Right lobe of liver (tissue), 6 donors: ENCODE data around the gene AFAP1. TPM values are rescaled to one million over a fixed set of nuclear protein-coding genes. Genes with fewer than 3 reads are reported as not detected.

Experiments
- ATAC-seq, 4 donors: fragments of 200-7000 bp; cut with Tn5 transposase; one replicate each; pipeline ENCODE4 v1.9.1; 2020; ENCODE audit warnings: mild to moderate bottlenecking in 4 of 4, moderate library complexity in 4 of 4
- DNase-seq, 3 donors: peaks; one replicate each; pipeline ENCODE4 v3.0.0-alpha.2; 2020
- H3K27ac ChIP-seq, 3 donors: fragments of 200-600 bp; one replicate each; pipeline ENCODE4 v1.8.0; 2022
- H3K27me3 ChIP-seq, 2 donors: fragments of 200-600 bp; one replicate each; pipeline ENCODE4 v1.8.0; 2022
- H3K36me3 ChIP-seq, 4 donors: fragments of 200-600 bp; sonication (generic) in 1 of 4; one replicate each; pipeline versions ENCODE4 v1.5.1 to v1.8.0; 2017 to 2022; ENCODE audit warnings: control low read depth in 1 of 4
- H3K4me1 ChIP-seq, 4 donors: fragments of 200-600 bp; sonication (generic) in 1 of 4; one replicate each; pipeline versions ENCODE4 v1.5.1 to v1.8.0; 2017 to 2022; ENCODE audit warnings: control low read depth in 1 of 4
- H3K4me3 ChIP-seq, 3 donors: fragments of 200-600 bp; one replicate each; pipeline ENCODE4 v1.8.0; 2022
- H3K9me3 ChIP-seq, 4 donors: fragments of 200-600 bp; sonication (generic) in 1 of 4; one replicate each; pipeline versions ENCODE4 v1.5.1 to v1.8.0; 2017 to 2022; ENCODE audit warnings: control low read depth in 1 of 4
- CTCF ChIP-seq, 4 donors: fragments of 200-600 bp in 3 of 4; fragments of 450-650 bp in 1 of 4; IDR thresholded peaks; one replicate each; pipeline versions ENCODE4 v1.5.1 to v1.8.0; 2016 to 2022; ENCODE audit warnings: antibody characterized with exemption in 4 of 4, mild to moderate bottlenecking in 2 of 4
- POLR2A ChIP-seq: fragments of 450-650 bp; IDR thresholded peaks from one replicate; pipeline ENCODE4 v1.6.1; 2017; ENCODE audit warnings: antibody characterized with exemption, mild to moderate bottlenecking
- WGBS: methylation state at CpG from one replicate; pipeline ENCODE4 v1.1.6; 2018; ENCODE audit warnings: low coverage, low lambda C conversion rate; ENCODE audit not compliant: insufficient coverage; ENCODE audit errors: missing lambda C conversion rate; 5-methylcytosine and 5-hydroxymethylcytosine counted together
- intact Hi-C, 2 donors: fragments of 100-400 bp; cut with DNase I; formaldehyde crosslinking; loops; one replicate each; pipeline versions ENCODE4 v1.11.2 to v1.14.1; 2022
- total RNA-seq, 6 experiments: library from RNA; depleted of rRNA in 2 of 6; stranded (reverse); fragments of >200 nt in 2 of 6; fragmentation: NEBNext Ultra II Directional in 3 of 6; extraction: Animal tissue kit (Norgen Biotek cat#: 25700) in 3 of 6; gene quantifications; one replicate each; pipeline versions ENCODE4 v1.1.0 to v1.2.4, GENCODE V29; 2016 to 2023
- donor health status: DM: no; HTN: yes; CAD: no.
- donor health status: DM: no; HTN: no; CAD: no.
- donor health status: DM: no; HTN: no; CAD: no.
- donor health status: DM: no; HTN: yes; CAD: no.
- donor health status: DM: no; HTN: yes; CAD: no.

Gene AFAP1
- total RNA-seq, 6 experiments from 2014 or later = 0.95 to 3.1 (median 1.9) TPM

- intact Hi-C loops = no loop called here
- DNase-seq = peak in 1 of 3 donors; percentile 47
These were observed 200.4 kb downstream of the AFAP1 start for GRCh38 chr4:7739077-7739917.

DNA sequence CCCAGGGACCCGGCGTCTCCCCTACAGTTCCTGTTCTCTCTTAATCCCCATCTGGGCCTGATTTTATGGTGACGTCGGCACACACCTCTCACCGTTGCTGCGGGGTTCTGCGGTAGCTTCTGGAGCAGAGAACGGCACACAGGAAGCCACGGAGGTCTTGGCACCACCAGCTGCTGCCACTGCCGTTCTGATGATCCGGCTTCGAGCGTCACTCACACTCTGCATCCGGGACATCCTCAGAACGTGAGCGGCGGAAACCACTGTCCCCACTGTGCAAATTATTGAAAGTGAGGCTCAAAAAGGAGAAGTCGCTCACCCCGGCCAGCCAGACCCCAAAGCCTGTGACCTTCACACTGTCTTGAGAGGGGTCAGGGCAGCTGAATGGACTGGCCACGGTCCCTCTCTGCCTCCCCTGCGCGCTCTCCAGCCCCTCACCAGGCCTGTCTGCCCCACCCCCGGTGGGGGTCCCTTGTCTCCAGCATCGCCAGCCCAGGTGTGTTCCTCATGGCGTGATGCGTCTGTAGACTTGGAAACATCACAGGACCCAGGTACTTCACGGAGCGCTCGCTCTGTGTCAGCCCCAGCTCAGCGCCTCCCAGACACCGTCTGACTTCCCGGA, 201.1 kb downstream of the AFAP1 start:
- H3K27ac ChIP-seq = no peak overlapping the region
- intact Hi-C loops = no loop called here
- no peaks in the 10 kb centered on the region for H3K9me3 ChIP-seq
- no peaks in the 10 kb centered on the region for H3K36me3 ChIP-seq
- no peak for ATAC-seq
- TF ChIP-seq POLR2A (no peak), CTCF (IDR thresholded peaks at IDR 0.05) (no peak)
- 89% methylated on average over 7 of the region's 32 CpGs for WGBS
- no peaks in the 10 kb centered on the region for H3K27me3 ChIP-seq
- no peaks in the 10 kb centered on the region for H3K4me1 ChIP-seq
- H3K4me3 ChIP-seq = no peak overlapping the region
- DNase-seq = no peak

More at GRCh38 chr4:7739077-7739917, 200.4 kb downstream of the AFAP1 start:
- H3K27ac ChIP-seq = no peak overlapping the region
- no peaks in the 10 kb centered on the region for H3K9me3 ChIP-seq
- H3K4me1 ChIP-seq = no peaks in the 10 kb centered on the region
- H3K36me3 ChIP-seq = no peaks in the 10 kb centered on the region
- H3K27me3 ChIP-seq = no peaks in the 10 kb centered on the region
- 100% methylated on average over 2 of the region's 37 CpGs for WGBS
- no peak for ATAC-seq
- TF ChIP-seq POLR2A = no peak
- TF ChIP-seq CTCF (IDR thresholded peaks at IDR 0.05) = no peak
- H3K4me3 ChIP-seq = no peak overlapping the region

- no peaks in the 10 kb centered on the region for H3K4me1 ChIP-seq
- no peak for TF ChIP-seq POLR2A
- no peak for TF ChIP-seq CTCF (IDR thresholded peaks at IDR 0.05)
- no peaks in the 10 kb centered on the region for H3K9me3 ChIP-seq
- H3K27ac ChIP-seq = no peak overlapping the region
- no peak overlapping the region for H3K4me3 ChIP-seq
- DNase-seq (no peak), ATAC-seq (no peak)
- no peaks in the 10 kb centered on the region for H3K27me3 ChIP-seq
- WGBS = 100% methylated on average over 1 of the region's 19 CpGs
- H3K36me3 ChIP-seq = no peaks in the 10 kb centered on the region
- intact Hi-C loops = no loop called here
These were observed 201.8 kb downstream of the AFAP1 start for GRCh38 chr4:7737752-7738457.

GRCh38 chr4:7737268-7737645, 202.4 kb downstream of the AFAP1 start:
- Histone ChIP-seq H3K36me3 (no peaks in the 10 kb centered on the region), H3K27me3 (no peaks in the 10 kb centered on the region), H3K9me3 (no peaks in the 10 kb centered on the region), H3K4me1 (no peaks in the 10 kb centered on the region), H3K27ac (no peak overlapping the region), H3K4me3 (no peak overlapping the region)
- no peak for DNase-seq
- no peak for TF ChIP-seq CTCF (IDR thresholded peaks at IDR 0.05)
- TF ChIP-seq POLR2A = no peak
- ATAC-seq = no peak
- intact Hi-C loops = no loop called here
- 80% methylated on average over 2 of the region's 14 CpGs for WGBS
